GM06990 (cell line): ENCODE results near the gene FHAD1.

Experiments used
- DNase-seq: peaks from one replicate; pipeline ENCODE4 v3.0.0-alpha.2; 2011; ENCODE audit not compliant: insufficient read length; ENCODE audit errors: extremely low read depth
- H3K27me3 ChIP-seq: replicated peaks from 2 replicates; pipeline ENCODE4 v1.6.0; 2011; ENCODE audit warnings: low read length; ENCODE audit not compliant: control insufficient read depth, insufficient read depth
- H3K36me3 ChIP-seq: 2 replicates; pipeline ENCODE4 v1.5.1; 2011; ENCODE audit warnings: low read length; ENCODE audit not compliant: control insufficient read depth, insufficient read depth
- H3K4me3 ChIP-seq: replicated peaks from 2 replicates; pipeline ENCODE4 v1.5.1; 2011; ENCODE audit warnings: low read depth, mild to moderate bottlenecking, control low read depth, low read length
- CTCF ChIP-seq: IDR thresholded peaks from 2 replicates; pipeline ENCODE4 v1.5.1; 2011; ENCODE audit warnings: low read length, control low read depth, mild to moderate bottlenecking, inconsistent platforms; ENCODE audit not compliant: insufficient read depth, poor library complexity, severe bottlenecking

FHAD1 gene

GRCh38 chr1:15276691-15277446 lies 29.8 kb downstream of the FHAD1 start:
- Histone ChIP-seq H3K27me3 (no peaks in the 10 kb centered on the region; the same call in 1 of the 2 replicates), H3K4me3 (no peak overlapping the region), H3K36me3 (no peaks in the 10 kb centered on the region)
- no peak for TF ChIP-seq CTCF
- DNase-seq = no peak

- Histone ChIP-seq H3K36me3 (no peaks in the 10 kb centered on the region), H3K27me3 (no peaks in the 10 kb centered on the region; the same call in 1 of the 2 replicates), H3K4me3 (no peak overlapping the region)
- no peak for TF ChIP-seq CTCF
- no peak for DNase-seq
Measured at GRCh38 chr1:15277447-15277838, 30.4 kb downstream of the FHAD1 start.

GRCh38 chr1:15277933-15278332 lies 30.9 kb downstream of the FHAD1 start:
- DNase-seq = no peak
- Histone ChIP-seq H3K36me3 (no peaks in the 10 kb centered on the region), H3K4me3 (no peak overlapping the region), H3K27me3 (no peaks in the 10 kb centered on the region; the same call in 1 of the 2 replicates)
- TF ChIP-seq CTCF = no peak

GRCh38 chr1:15279576-15280230 lies 32.7 kb downstream of the FHAD1 start:
- no peak for DNase-seq
- Histone ChIP-seq H3K4me3 (no peak overlapping the region), H3K36me3 (no peaks in the 10 kb centered on the region), H3K27me3 (no peaks in the 10 kb centered on the region; the same call in 1 of the 2 replicates)
- no peak for TF ChIP-seq CTCF

GRCh38 chr1:15280416-15280815 lies 33.4 kb downstream of the FHAD1 start:
- no peak for TF ChIP-seq CTCF
- Histone ChIP-seq H3K36me3 (no peaks in the 10 kb centered on the region), H3K27me3 (no peaks in the 10 kb centered on the region; the same call in 1 of the 2 replicates), H3K4me3 (no peak overlapping the region)
- no peak for DNase-seq

- no peak for DNase-seq
- no peak overlapping the region for H3K4me3 ChIP-seq
- H3K27me3 ChIP-seq = no peaks in the 10 kb centered on the region; the same call in 1 of the 2 replicates
- no peaks in the 10 kb centered on the region for H3K36me3 ChIP-seq
- TF ChIP-seq CTCF = no peak
Measured at GRCh38 chr1:15282038-15282437, 35.0 kb downstream of the FHAD1 start.
